HCT116 (cell line): Measurements from ENCODE around the gene NSMF. TPM values are rescaled to one million over a fixed set of nuclear protein-coding genes. Genes with fewer than 3 reads are reported as not detected.

Experiments
- ATAC-seq: fragments of 200-7000 bp; cut with Tn5 transposase; 2 replicates; pipeline ENCODE4 v1.9.1; 2020; ENCODE audit warnings: mild to moderate bottlenecking, moderate library complexity
- BruUV-seq: library from RNA; stranded (reverse); fragments of 400-500 nt; replicated peaks from 2 replicates; lab custom pipeline; 2021; lab: Mats Ljungman, UMichigan
- CTCF ChIA-PET: fragments of 300-600 bp; sonication (Branson Sonifier 250); formaldehyde crosslinking; loops from one replicate; lab custom pipeline; 2021; ENCODE audit warnings: antibody characterized with exemption; lab: Charles Lee
- POLR2A ChIA-PET: fragments of 300-600, 350-600 bp; sonication (Branson Sonifier 250); formaldehyde crosslinking; loops from one replicate; lab custom pipeline; 2021; ENCODE audit warnings: antibody characterized with exemption; lab: Charles Lee
- RAD21 ChIA-PET, 2 experiments: fragments of 300-600 bp; sonication (Branson Sonifier 250); formaldehyde crosslinking; loops; one replicate each; lab custom pipeline; 2023; ENCODE audit warnings: low total read pairs in 2 of 2; ENCODE audit not compliant: uncharacterized antibody in 2 of 2, unreplicated experiment in 2 of 2, low non-redundant PET in 1 of 2; lab: Charles Lee
- DNase-seq: peaks from one replicate; pipeline ENCODE4 v3.0.0-alpha.2; 2010; ENCODE audit warnings: low read depth, low spot score
- H2AFZ ChIP-seq: fragments of 200-600 bp; shearing (Covaris generic), sonication (generic); 2 replicates; pipeline ENCODE4 v1.6.1; 2017; ENCODE audit warnings: low read depth, mixed run types, mixed read lengths, antibody characterized with exemption, low read length; ENCODE audit not compliant: poor library complexity, severe bottlenecking
- H3K27ac ChIP-seq: 2 replicates; pipeline ENCODE4 v1.5.1; 2012; ENCODE audit warnings: low read depth, low read length
- H3K27me3 ChIP-seq: fragments of 200-600 bp; sonication (generic); 2 replicates; pipeline ENCODE4 v1.6.1; 2016; ENCODE audit warnings: mixed run types, low read length, mixed read lengths; ENCODE audit not compliant: insufficient read depth
- H3K36me3 ChIP-seq, 2 experiments: fragments of 200-500 bp in 1 of 2; fragments of 200-600 bp in 1 of 2; sonication (Bioruptor generic) in 1 of 2; sonication (generic) in 1 of 2; 2 replicates each; pipeline versions ENCODE4 v1.5.1 to v1.6.1; 2014 to 2016; ENCODE audit warnings: low read length in 2 of 2, inconsistent platforms in 1 of 2, mixed read lengths in 1 of 2, mixed run types in 1 of 2; ENCODE audit not compliant: insufficient read depth in 2 of 2, control insufficient read depth in 1 of 2
- H3K4me1 ChIP-seq, 2 experiments: fragments of 200-600 bp in 1 of 2; sonication (generic) in 1 of 2; 2 replicates each; pipeline versions ENCODE4 v1.5.1 to v1.6.1; 2012 to 2017; ENCODE audit warnings: low read length in 2 of 2, inconsistent platforms in 1 of 2, mild to moderate bottlenecking in 1 of 2, mixed read lengths in 1 of 2, mixed run types in 1 of 2, moderate library complexity in 1 of 2; ENCODE audit not compliant: insufficient read depth in 2 of 2, control insufficient read depth in 1 of 2
- H3K4me2 ChIP-seq: fragments of 200-600 bp; sonication (generic); 2 replicates; pipeline ENCODE4 v1.6.1; 2017; ENCODE audit warnings: mixed run types, low read length, mixed read lengths
- H3K4me3 ChIP-seq, 2 experiments: fragments of 200-600 bp in 1 of 2; sonication (generic) in 1 of 2; replicated peaks in 1 of 2; 2 replicates each; pipeline ENCODE4 v1.5.1; 2011 to 2016; ENCODE audit warnings: low read length in 2 of 2, control low read depth in 1 of 2, low read depth in 1 of 2, mild to moderate bottlenecking in 1 of 2, mixed read lengths in 1 of 2, mixed run types in 1 of 2
- H3K79me2 ChIP-seq: fragments of 200-600 bp; sonication (generic); 2 replicates; pipeline ENCODE4 v1.6.1; 2017; ENCODE audit warnings: mild to moderate bottlenecking, mixed run types, low read length, moderate library complexity, mixed read lengths; ENCODE audit not compliant: insufficient read depth
- H3K9ac ChIP-seq: fragments of 200-600 bp; sonication (generic); 2 replicates; pipeline ENCODE4 v1.6.1; 2016; ENCODE audit warnings: low read length, mixed read lengths
- H3K9me2 ChIP-seq: fragments of 200-600 bp; sonication (generic), shearing (Covaris generic); 2 replicates; pipeline ENCODE4 v1.6.1; 2017; ENCODE audit warnings: mixed run types, mild to moderate bottlenecking, moderate library complexity; ENCODE audit not compliant: insufficient read depth
- H3K9me3 ChIP-seq, 2 experiments: fragments of 200-500 bp in 1 of 2; fragments of 200-600 bp in 1 of 2; sonication (Bioruptor generic) in 1 of 2; sonication (generic) in 1 of 2; 2 replicates each; pipeline ENCODE4 v1.6.1; 2014 to 2017; ENCODE audit warnings: low read length in 2 of 2, mixed read lengths in 2 of 2, inconsistent platforms in 1 of 2, low read depth in 1 of 2, mild to moderate bottlenecking in 1 of 2, mixed run types in 1 of 2, moderate library complexity in 1 of 2; ENCODE audit not compliant: control insufficient read depth in 1 of 2, insufficient read depth in 1 of 2
- H4K20me1 ChIP-seq: fragments of 200-600 bp; sonication (generic), shearing (Covaris generic); 2 replicates; pipeline ENCODE4 v1.6.1; 2017; ENCODE audit warnings: mixed run types, mild to moderate bottlenecking, moderate library complexity; ENCODE audit not compliant: insufficient read depth
- CBX3 ChIP-seq: IDR thresholded peaks from 2 replicates; pipeline ENCODE4 v1.6.1; 2012; ENCODE audit warnings: low read depth
- CEBPB ChIP-seq: IDR thresholded peaks from 2 replicates; pipeline ENCODE4 v1.6.1; 2012; ENCODE audit warnings: low read depth
- CTCF ChIP-seq, 3 experiments: fragments of 200-600 bp in 1 of 3; sonication (generic) in 1 of 3; IDR thresholded peaks in 2 of 3; conservative IDR thresholded peaks in 1 of 3; 2 replicates each; pipeline ENCODE4 v1.5.1; 2012 to 2017; ENCODE audit warnings: low read depth in 2 of 3, low read length in 2 of 3, antibody characterized with exemption in 1 of 3, borderline replicate concordance in 1 of 3, control low read depth in 1 of 3, mild to moderate bottlenecking in 1 of 3, mixed read lengths in 1 of 3, mixed run types in 1 of 3, moderate library complexity in 1 of 3; ENCODE audit not compliant: insufficient read depth in 1 of 3
- EGR1 ChIP-seq: IDR thresholded peaks from 2 replicates; pipeline ENCODE4 v1.6.1; 2012; ENCODE audit warnings: low read depth
- ELF1 ChIP-seq: IDR thresholded peaks from 2 replicates; pipeline ENCODE4 v1.6.1; 2012; ENCODE audit warnings: low read depth, borderline replicate concordance
- JUND ChIP-seq: IDR thresholded peaks from 2 replicates; pipeline ENCODE4 v1.6.1; 2012
- MAX ChIP-seq: IDR thresholded peaks from 2 replicates; pipeline ENCODE4 v1.6.1; 2012
- POLR2A ChIP-seq: IDR thresholded peaks from 2 replicates; pipeline ENCODE4 v1.7.0; 2011; ENCODE audit warnings: borderline replicate concordance; ENCODE audit not compliant: insufficient read depth, insufficient read length; ENCODE audit errors: extremely low read depth
- POLR2AphosphoS5 ChIP-seq: IDR thresholded peaks from 2 replicates; pipeline ENCODE4 v1.6.1; 2011; ENCODE audit warnings: mild to moderate bottlenecking, low read depth, low read length, moderate library complexity
- SRF ChIP-seq: IDR thresholded peaks from 2 replicates; pipeline ENCODE4 v1.6.1; 2012; ENCODE audit warnings: low read depth
- YY1 ChIP-seq: IDR thresholded peaks from 2 replicates; pipeline ENCODE4 v1.6.1; 2011; ENCODE audit warnings: low read length, low read depth, moderate library complexity, mild to moderate bottlenecking; ENCODE audit not compliant: insufficient replicate concordance; ENCODE audit errors: extremely low read depth
- ZBTB33 ChIP-seq: IDR thresholded peaks from 2 replicates; pipeline ENCODE4 v1.6.1; 2011; ENCODE audit warnings: mild to moderate bottlenecking, low read length, moderate library complexity; ENCODE audit not compliant: insufficient replicate concordance; ENCODE audit errors: extremely low read depth
- ZNF274 ChIP-seq: fragments of 200-500 bp; sonication (Bioruptor generic); IDR thresholded peaks from 2 replicates; pipeline ENCODE4 v1.6.1; 2014; ENCODE audit warnings: mild to moderate bottlenecking, low read depth, low read length, inconsistent platforms
- intact Hi-C: fragments of 100-400 bp; cut with micrococcal nuclease; formaldehyde crosslinking; loops from 2 replicates; pipeline ENCODE4 v1.10.0; 2022
- total RNA-seq: library from RNA; stranded (reverse); gene quantifications from one replicate; pipeline ENCODE4 v1.2.1, GENCODE V29; 2021; ENCODE audit not compliant: unreplicated experiment

NSMF gene
- total RNA-seq, 1 experiment from 2014 or later, result 81.9 TPM

- no TSS peak for BruUV-seq
Observed at GRCh38 chr9:137490532-137491186, 31.5 kb upstream of the NSMF start.

More at GRCh38 chr9:137490532-137491186, 31.5 kb upstream of the NSMF start:
- no peak for DNase-seq
- RAD21 ChIA-PET, result no interaction called here
- Histone ChIP-seq H3K4me3 (no peak overlapping the region), H3K4me2 (no peak overlapping the region), H3K9ac (no peak overlapping the region), H2AFZ (no peak overlapping the region), H3K9me3 (no peaks in the 10 kb centered on the region; a peak in 1 of 4 replicates), H4K20me1 (no peaks in the 10 kb centered on the region), H3K27ac (no peak overlapping the region), H3K36me3 (no peaks in the 10 kb centered on the region), H3K4me1 (peaks cover 2 to 19% of the 10 kb centered on the region in 2 experiments; a peak in 3 of 4 replicates), H3K27me3 (no peaks in the 10 kb centered on the region), H3K79me2 (no peaks in the 10 kb centered on the region), H3K9me2 (no peaks in the 10 kb centered on the region)
- POLR2A ChIA-PET, result no interaction called here
- CTCF ChIA-PET, result no interaction called here
- no peak for TF ChIP-seq POLR2A
- TF ChIP-seq CTCF (IDR thresholded peaks at IDR 0.05 in 2 of 3, conservative IDR thresholded peaks at IDR 0.05 in 1 of 3; ENCODE audit: borderline replicate concordance in 1 of 3, insufficient read depth in 1 of 3, low read depth in 2 of 3, low read length in 2 of 3), result no peak
- TF ChIP-seq CBX3, result no peak
- TF ChIP-seq MAX, result no peak
- TF ChIP-seq ELF1, result no peak
- TF ChIP-seq SRF, result no peak
- TF ChIP-seq ZBTB33, result no peak
- no peak for TF ChIP-seq YY1
- no peak for TF ChIP-seq ZNF274
- TF ChIP-seq POLR2AphosphoS5, result no peak
- TF ChIP-seq JUND, result no peak
- TF ChIP-seq EGR1, result no peak
- TF ChIP-seq CEBPB, result no peak
- ATAC-seq, result no peak
- intact Hi-C loops, result no loop called here
